HG03159 (cell line): ENCODE measurements around the gene TGFA.
"Not testable (repeated sequence)": the region's sequence is repeated elsewhere in the genome, so short reads cannot be mapped to it uniquely, and the experiment has no call there.

Source experiments
- ATAC-seq: cut with Tn5 transposase; IDR thresholded peaks from one replicate; pipeline ENCODE4 v1.9.1; 2021; ENCODE audit warnings: mild to moderate bottlenecking, moderate library complexity; ENCODE audit not compliant: unreplicated experiment

Gene TGFA

GRCh38 chr2:70467237-70467636 lies 86.4 kb downstream of the TGFA start:
- ATAC-seq, result no peak

DNA sequence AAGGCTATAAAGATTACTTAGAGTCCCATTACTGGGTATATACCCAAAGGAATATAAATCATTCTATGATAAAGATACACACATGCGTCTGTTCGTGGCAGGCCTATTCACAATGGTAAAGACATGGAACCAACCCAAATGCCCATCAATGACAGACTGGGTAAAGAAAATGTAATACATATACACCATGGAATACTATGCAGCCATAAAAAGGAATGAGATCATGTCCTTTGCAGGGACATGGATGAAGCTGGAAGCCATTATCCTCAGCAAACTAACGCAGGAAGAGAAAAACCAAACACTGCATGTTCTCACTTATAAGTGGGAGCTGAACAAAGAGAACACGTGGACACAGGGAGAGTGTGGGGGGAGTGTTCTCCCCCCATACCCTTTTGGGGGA lies 87.0 kb downstream of the TGFA start:
- ATAC-seq, result not testable (repeated sequence)

- no peak for ATAC-seq
Measured at GRCh38 chr2:70463997-70464396, 89.6 kb downstream of the TGFA start.

DNA sequence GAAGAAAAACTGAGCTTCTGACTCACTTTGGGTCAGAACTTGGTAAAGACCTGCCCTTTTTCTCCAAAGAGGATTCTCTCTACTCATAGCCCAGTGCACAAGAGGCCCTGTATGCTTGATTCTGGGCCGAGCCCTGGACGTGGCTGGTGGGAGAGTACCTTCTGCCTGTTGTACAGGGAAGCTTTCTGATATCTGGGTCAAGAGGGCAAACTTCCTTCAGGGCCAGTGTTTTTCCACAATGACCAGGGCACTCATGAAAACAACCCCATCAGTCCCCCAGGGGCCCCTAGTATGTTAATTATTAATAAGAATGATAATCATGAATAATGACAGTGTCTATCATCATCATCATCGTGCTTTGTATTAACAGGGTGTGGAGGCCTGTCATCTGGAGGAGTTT lies 90.0 kb downstream of the TGFA start:
- no peak for ATAC-seq

DNA sequence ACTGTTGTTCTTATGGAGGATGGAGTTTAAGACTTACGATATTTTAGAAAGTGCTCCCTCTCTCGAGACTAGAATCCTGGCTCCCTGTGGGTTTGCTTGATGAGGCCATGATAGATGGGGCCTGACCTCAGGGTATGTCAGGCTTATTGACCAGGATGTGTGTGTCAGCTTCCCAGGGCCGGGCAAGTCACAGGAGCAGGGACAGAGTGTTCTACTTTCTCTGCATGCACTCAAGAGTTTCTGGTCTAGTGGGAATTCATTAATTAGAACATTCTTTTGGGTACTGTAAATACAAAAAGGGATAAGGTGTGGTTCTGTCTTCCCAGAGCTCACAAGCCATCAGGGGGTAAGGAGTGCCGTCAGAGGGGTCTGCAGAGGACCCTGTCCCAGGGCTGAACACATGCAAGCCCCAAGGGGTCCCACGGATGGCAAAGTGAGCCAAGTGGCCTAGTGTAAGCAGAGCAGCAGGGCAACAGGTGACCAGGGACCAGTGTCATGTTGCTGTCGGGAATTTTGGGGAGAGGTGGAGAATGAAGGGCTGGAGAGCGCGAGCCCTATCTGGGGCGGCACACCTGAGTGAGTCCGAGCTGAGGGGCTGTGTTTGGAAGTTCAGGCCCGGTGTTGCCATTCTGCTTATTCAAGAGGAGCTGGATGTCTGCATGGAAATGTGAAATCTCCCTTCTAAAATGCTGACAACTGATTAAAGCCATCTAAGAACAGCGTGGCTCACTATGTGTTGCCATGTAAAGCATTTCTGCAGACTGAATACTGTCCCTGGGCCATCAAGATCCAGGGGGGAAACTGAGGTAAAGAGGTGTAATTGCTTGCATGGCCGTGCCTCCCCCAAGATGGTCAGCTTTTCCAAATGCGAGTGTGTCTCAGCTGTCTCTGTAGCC lies 91.4 kb downstream of the TGFA start:
- ATAC-seq, result no peak

DNA sequence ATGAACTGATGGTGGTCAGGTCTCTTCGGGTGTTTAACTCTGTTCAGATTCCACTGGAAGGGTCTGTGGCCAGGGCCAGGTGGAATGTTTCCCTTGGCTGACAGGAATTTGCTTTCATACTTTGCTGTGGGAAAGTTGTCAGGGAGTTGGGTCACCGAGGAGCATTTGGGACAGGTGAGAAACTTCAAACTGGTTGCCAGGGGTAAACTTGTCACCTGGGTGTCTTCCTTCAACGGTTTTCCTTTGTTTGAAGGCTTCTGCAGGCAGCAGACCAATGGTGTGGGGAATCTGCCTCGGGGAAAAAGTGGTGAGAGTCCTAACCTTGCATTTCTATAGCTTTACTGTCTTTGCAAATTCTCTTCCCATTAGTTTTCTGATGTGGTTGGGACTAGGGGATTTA lies 92.2 kb downstream of the TGFA start:
- ATAC-seq, result no peak

- ATAC-seq, result no peak
Measured at GRCh38 chr2:70460333-70460732, 93.3 kb downstream of the TGFA start.

- ATAC-seq, result no peak
Measured at GRCh38 chr2:70458661-70459060, 95.0 kb downstream of the TGFA start.

DNA sequence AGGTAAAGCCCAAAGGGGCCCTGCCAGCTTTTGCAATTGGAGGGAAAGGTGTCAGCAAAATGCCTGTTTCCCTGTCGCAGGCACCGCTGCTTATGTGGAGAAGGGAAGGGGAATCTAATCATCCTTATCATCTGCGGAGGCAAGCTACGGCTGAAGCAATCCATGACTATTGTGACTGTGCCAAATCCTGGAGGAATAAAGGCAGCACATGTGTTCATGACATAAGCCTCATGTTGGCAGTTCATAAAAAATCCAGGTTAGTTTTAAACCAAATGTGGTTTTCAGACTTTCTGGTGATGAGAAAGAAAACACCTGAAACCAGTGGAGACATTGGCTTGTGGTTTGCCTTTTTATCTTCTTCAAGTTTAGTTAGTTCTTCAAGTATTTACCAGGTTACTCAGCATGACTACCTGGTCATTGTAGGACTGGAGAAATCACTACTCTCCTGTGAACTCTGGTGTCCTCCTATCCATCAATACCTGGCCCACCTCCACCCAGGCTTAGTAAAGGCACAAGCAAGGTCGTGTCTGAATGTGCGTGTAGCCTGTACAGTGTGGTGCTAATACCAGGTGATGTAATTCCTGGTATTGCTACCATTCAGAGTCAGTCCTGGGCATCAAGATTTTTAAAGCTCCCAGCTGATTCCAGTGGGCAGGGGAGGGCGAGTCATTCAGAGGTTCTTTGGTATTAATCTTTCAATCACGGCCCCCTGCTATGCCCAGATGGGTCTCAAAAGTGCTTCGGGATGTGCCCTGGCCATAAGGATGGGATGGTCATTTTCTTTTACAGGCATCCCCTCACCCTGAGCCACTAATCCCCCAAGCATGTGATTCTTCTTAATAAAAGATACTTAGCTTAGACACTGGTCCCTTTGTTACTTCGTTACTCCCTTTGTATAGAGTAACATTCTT lies 96.8 kb downstream of the TGFA start:
- no peak for ATAC-seq

GRCh38 chr2:70454936-70455544 lies 98.6 kb downstream of the TGFA start:
- ATAC-seq, result no peak

- ATAC-seq, result no peak
Measured at GRCh38 chr2:70450641-70451250, 102.9 kb downstream of the TGFA start.

GRCh38 chr2:70448041-70448440 lies 105.6 kb downstream of the TGFA start:
- ATAC-seq, result no peak

- no peak for ATAC-seq
Measured at GRCh38 chr2:70443726-70444125, 109.9 kb downstream of the TGFA start.

DNA sequence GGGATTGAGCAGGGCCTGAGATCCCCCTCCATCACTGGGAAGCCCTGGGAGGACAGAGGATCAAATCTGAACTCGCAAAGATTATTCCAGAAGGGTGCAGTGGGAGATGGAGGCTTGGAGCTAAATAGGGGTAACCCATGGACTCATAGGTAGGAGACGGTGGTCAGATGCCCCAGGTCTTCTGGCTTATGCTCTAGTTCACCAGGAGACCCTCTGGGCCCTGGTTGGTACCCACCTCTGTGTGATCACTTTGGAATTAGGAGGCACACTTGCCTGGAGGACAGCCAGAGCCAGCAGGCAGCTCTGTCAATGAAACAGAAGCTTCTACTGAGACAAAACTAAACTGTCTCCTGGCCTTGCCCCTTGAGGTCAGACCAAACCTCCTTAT lies 110.6 kb downstream of the TGFA start:
- ATAC-seq, result no peak

GRCh38 chr2:70442301-70443077 lies 111.1 kb downstream of the TGFA start:
- no peak for ATAC-seq

DNA sequence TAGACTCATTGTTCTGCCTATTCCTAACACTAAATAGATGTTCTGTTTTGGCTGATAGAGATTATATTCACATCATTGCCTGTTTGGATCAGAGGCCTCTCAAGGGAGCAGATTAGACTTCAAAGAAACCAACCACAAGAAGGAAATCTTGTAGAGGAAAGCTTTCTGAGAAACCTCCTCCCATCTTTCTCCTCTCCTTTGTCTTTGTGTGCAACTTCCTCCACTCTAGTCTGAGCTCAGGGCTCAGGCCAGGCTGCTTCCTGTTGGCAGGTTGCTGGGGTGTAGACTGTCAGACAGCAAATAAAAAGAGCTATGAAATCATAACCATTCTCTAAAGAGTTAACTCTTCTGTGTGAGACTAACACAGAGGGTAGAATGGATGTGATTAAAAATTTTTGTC lies 113.0 kb downstream of the TGFA start:
- no peak for ATAC-seq

DNA sequence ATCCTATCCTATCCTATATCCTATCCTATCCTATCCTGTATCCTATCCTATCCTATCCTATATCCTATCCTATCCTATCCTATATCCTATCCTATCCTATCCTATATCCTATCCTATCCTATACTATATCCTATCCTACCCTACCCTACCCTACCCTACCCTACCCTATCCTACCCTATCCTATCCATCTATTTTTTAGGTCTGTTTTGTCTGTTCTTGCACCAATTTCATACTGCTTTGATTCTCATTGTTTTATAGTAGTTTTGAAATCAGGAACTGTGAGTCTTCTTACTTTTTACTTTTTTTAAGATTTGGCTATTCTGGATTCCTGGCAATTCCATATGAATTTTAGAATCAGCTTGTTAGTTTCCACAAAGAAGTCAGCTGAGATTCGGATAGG lies 118.5 kb downstream of the TGFA start:
- no peak for ATAC-seq

DNA sequence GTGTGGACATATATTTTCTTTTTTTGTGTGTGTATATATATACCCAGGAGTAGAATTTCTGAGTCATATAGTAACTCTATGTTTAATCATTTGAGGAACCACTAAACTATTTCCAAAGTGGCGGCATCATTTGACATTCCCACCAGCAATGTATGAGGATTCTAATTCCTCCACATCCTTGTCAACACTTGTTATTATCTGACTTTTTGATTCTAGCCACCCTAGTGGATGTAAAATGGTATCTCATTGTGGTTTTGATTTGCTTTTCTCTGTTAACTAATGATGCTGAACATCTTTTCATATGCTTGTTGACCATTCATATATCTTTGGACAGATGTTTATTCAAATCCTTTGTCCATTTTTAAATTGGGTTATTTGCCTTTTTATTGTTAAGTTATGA lies 120.3 kb downstream of the TGFA start:
- ATAC-seq, result no peak

GRCh38 chr2:70431716-70432347 lies 121.8 kb downstream of the TGFA start:
- ATAC-seq, result no peak

DNA sequence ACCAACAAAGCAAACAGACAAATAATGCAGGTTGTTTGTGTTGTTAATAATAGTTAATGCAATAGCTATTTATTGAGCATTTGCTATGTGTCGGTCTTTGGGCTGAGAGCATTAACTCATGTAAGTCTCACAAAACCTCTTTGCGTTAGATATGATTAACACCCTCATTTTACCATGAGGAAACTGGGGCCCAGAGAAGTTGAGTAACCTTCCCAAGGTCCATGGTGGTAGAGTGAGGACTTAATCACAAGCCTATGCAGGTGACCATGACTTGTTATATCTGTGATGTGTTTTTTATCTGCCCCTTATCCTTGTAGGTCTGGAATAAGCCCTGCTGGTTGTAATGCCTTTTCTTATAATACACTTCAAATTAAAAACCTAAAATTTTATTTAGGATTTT lies 127.3 kb downstream of the TGFA start:
- ATAC-seq, result no peak
